Vagina (tissue), 2 donors: ENCODE measurements around the gene HECTD4.

Source experiments
- POLR2A ChIP-seq, 2 donors: fragments of 450-650 bp; IDR thresholded peaks; one replicate each; pipeline ENCODE4 v1.6.1; 2017; ENCODE audit warnings: antibody characterized with exemption in 2 of 2, mild to moderate bottlenecking in 2 of 2, moderate library complexity in 2 of 2
- TF ChIP-seq, protein P1 (sequence below), 3 experiments: fragments of 450-650 bp in 2 of 3; fragments of 200-600 bp in 1 of 3; sonication (generic) in 1 of 3; IDR thresholded peaks; one replicate each; pipeline ENCODE4 v1.5.1; 2017 to 2019; ENCODE audit warnings: antibody characterized with exemption in 3 of 3, mild to moderate bottlenecking in 2 of 3, moderate library complexity in 2 of 3

DNA sequence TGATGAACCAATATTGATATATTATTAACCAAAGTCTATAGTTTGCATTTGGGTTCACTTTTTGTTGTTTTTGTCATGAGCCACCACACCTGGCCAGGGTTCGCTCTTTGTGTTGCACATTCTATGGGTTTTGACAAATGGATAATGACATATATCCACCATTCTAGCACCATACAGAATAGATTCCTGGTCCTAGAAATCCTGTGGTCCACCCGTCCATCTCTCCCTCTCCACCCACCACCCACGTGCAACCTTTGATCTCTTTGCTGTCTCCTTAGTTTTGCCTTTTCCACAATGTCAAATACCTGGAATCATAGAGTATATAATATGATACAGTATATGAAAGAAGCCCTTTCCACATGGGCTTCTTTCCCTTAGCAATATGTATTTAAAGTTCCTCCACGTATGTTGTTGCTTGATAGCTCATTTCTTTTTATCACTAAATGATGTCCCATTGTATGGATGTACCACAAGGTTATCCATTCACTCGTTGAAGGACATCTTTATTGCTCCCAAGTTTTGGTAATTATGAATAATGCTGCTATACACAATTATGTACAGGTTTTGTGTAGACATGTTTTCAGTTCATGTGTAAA is 19.8 kb upstream of the HECTD4 start:
- TF ChIP-seq, protein P1, sequence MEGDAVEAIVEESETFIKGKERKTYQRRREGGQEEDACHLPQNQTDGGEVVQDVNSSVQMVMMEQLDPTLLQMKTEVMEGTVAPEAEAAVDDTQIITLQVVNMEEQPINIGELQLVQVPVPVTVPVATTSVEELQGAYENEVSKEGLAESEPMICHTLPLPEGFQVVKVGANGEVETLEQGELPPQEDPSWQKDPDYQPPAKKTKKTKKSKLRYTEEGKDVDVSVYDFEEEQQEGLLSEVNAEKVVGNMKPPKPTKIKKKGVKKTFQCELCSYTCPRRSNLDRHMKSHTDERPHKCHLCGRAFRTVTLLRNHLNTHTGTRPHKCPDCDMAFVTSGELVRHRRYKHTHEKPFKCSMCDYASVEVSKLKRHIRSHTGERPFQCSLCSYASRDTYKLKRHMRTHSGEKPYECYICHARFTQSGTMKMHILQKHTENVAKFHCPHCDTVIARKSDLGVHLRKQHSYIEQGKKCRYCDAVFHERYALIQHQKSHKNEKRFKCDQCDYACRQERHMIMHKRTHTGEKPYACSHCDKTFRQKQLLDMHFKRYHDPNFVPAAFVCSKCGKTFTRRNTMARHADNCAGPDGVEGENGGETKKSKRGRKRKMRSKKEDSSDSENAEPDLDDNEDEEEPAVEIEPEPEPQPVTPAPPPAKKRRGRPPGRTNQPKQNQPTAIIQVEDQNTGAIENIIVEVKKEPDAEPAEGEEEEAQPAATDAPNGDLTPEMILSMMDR (IDR thresholded peaks at IDR 0.05) = no peak
- TF ChIP-seq POLR2A (IDR thresholded peaks at IDR 0.05) = no peak
